Psoas muscle (tissue), 8 donors: ENCODE results near the gene PCGF2. TPM values are rescaled to one million over a fixed set of nuclear protein-coding genes. Genes with fewer than 3 reads are reported as not detected.

ENCODE experiments used
- ATAC-seq, 4 donors: fragments of 200-7000 bp; cut with Tn5 transposase; one replicate each; pipeline ENCODE4 v1.9.1; 2020; ENCODE audit warnings: moderate library complexity in 3 of 4, mild to moderate bottlenecking in 2 of 4
- DNase-seq, 2 donors: peaks; one replicate each; pipeline ENCODE4 v3.0.0-alpha.2; 2020
- H3K27ac ChIP-seq: fragments of 200-600 bp; one replicate; pipeline ENCODE4 v1.8.0; 2022
- H3K27me3 ChIP-seq, 3 donors: fragments of 200-600 bp in 1 of 3; one replicate each; pipeline versions ENCODE4 v1.6.1 to v1.8.0; 2013 to 2022; ENCODE audit warnings: low read length in 2 of 3, mild to moderate bottlenecking in 2 of 3, moderate library complexity in 1 of 3; ENCODE audit not compliant: insufficient read depth in 3 of 3
- H3K36me3 ChIP-seq, 2 donors: fragments of 200-600 bp in 1 of 2; one replicate each; pipeline versions ENCODE4 v1.6.1 to v1.8.0; 2013 to 2022; ENCODE audit warnings: low read depth in 1 of 2, mild to moderate bottlenecking in 1 of 2, moderate library complexity in 1 of 2; ENCODE audit not compliant: insufficient read depth in 1 of 2
- H3K4me1 ChIP-seq: fragments of 200-600 bp; one replicate; pipeline ENCODE4 v1.8.0; 2022
- H3K4me3 ChIP-seq: fragments of 200-600 bp; one replicate; pipeline ENCODE4 v1.8.0; 2022; ENCODE audit warnings: mild to moderate bottlenecking
- H3K9me3 ChIP-seq: fragments of 200-600 bp; one replicate; pipeline ENCODE4 v1.8.0; 2022
- CTCF ChIP-seq: fragments of 200-600 bp; IDR thresholded peaks from one replicate; pipeline ENCODE4 v1.8.0; 2022; ENCODE audit warnings: antibody characterized with exemption
- WGBS, 3 donors: extraction: QIAGEN DNeasy Blood & Tissue Kit; methylation state at CpG; one replicate each; pipeline versions ENCODE4 v1.1.6 to v1.1.7; 2013; 5-methylcytosine and 5-hydroxymethylcytosine counted together
- intact Hi-C, 2 donors: fragments of 100-400 bp; cut with DNase I; formaldehyde crosslinking; loops; one replicate each; pipeline versions ENCODE4 v1.11.0 to v1.14.2; 2022
- polyA plus RNA-seq, 3 donors: library from polyadenylated mRNA; stranded (reverse); fragments of 200-250 nt; gene quantifications; one replicate each; pipeline ENCODE4 v1.2.3, GENCODE V29; 2013
- total RNA-seq, 4 donors: library from RNA; stranded (reverse); fragmentation: NEBNext Ultra II Directional in 2 of 4; extraction: Animal tissue kit (Norgen Biotek cat#: 25700) in 2 of 4; gene quantifications; one replicate each; pipeline versions ENCODE4 v1.2.1 to v1.2.4, GENCODE V29; 2021 to 2023
- donor health status: healthy with polysubstance abuse.
- donor health status: DM: no; HTN: no; CAD: no; lungs with moderate emphysema.
- donor health status: Bipolar disorder and iron deficiency.
- donor health status: healthy.
- donor health status: DM: yes; HTN: yes; CAD: no.
- donor health status: DM: no; HTN: no; CAD: no.
- donor health status: DM: no; HTN: no; CAD: no.
- donor health status: DM: yes; HTN: yes; CAD: no.

PCGF2 gene
- total and polyA plus RNA-seq, 7 donors = 3.3 to 10.8 (median 7.1) TPM

GRCh38 chr17:38735161-38735997, 12.8 kb downstream of the PCGF2 start:
- WGBS, 3 donors = 29 to 46% (median 30%) methylated on average over 23 of the region's 23 CpGs
- Histone ChIP-seq H3K4me1 (peaks cover 15% of the 10 kb centered on the region), H3K36me3 (peaks cover 0 to 33% of the 10 kb centered on the region in 2 donors), H3K9me3 (no peaks in the 10 kb centered on the region), H3K27ac (no peak overlapping the region), H3K4me3 (no peak overlapping the region), H3K27me3 (no peaks in the 10 kb centered on the region)
- DNase-seq = peak; percentile 74 to 84
- peak; percentile 81 for TF ChIP-seq CTCF
- intact Hi-C loops = loop anchor here (1.0 to 10.0 kb wide), 3 partner anchors 58 to 181 kb away; no protein-coding TSS in a partner anchor
- peak; percentile 27 to 63 (median 48) for ATAC-seq

- DNase-seq = peak in 1 of 2 donors; percentile 45
- WGBS, 3 donors = 62 to 71% (median 68%) methylated on average over 15 of the region's 15 CpGs
- H3K4me3 ChIP-seq = no peak overlapping the region
- H3K4me1 ChIP-seq = peaks cover 19% of the 10 kb centered on the region
- TF ChIP-seq CTCF = no peak
- H3K27me3 ChIP-seq = no peaks in the 10 kb centered on the region
- no peaks in the 10 kb centered on the region for H3K9me3 ChIP-seq
- intact Hi-C loops = loop anchor here (2.0 to 10.0 kb wide), 3 partner anchors 37 to 179 kb away; no protein-coding TSS in a partner anchor
- no peak for ATAC-seq
- H3K36me3 ChIP-seq = peaks cover 0 to 33% of the 10 kb centered on the region in 2 donors
- H3K27ac ChIP-seq = no peak overlapping the region
Measured at GRCh38 chr17:38733982-38734973, 13.9 kb downstream of the PCGF2 start.

GRCh38 chr17:38733282-38733981, 14.7 kb downstream of the PCGF2 start:
- no peak for ATAC-seq
- H3K27ac ChIP-seq = no peak overlapping the region
- intact Hi-C loops = loop anchor here (5.0 to 10.0 kb wide), 2 partner anchors 36 to 179 kb away; no protein-coding TSS in a partner anchor
- no peaks in the 10 kb centered on the region for H3K27me3 ChIP-seq
- no peak for DNase-seq
- H3K9me3 ChIP-seq = no peaks in the 10 kb centered on the region
- H3K36me3 ChIP-seq = peaks cover 0 to 26% of the 10 kb centered on the region in 2 donors
- WGBS, 3 donors = 72 to 87% (median 79%) methylated on average over 9 of the region's 9 CpGs
- no peak for TF ChIP-seq CTCF
- no peak overlapping the region for H3K4me3 ChIP-seq
- H3K4me1 ChIP-seq = peaks cover 20% of the 10 kb centered on the region
